C4-2B (cell line): ENCODE results near the gene WWOX.

Experiments
- CTCF ChIP-seq: fragments of 450-650 bp; conservative IDR thresholded peaks from 2 replicates; pipeline ENCODE4 v1.5.1; 2017; ENCODE audit warnings: mild to moderate bottlenecking
- ZFX ChIP-seq: fragments of 450-650 bp; IDR thresholded peaks from 2 replicates; pipeline ENCODE4 v1.6.1; 2017

- no peak for TF ChIP-seq CTCF
- no peak for TF ChIP-seq ZFX
These were observed 723.6 kb downstream of the WWOX start for GRCh38 chr16:78823027-78823426.
